A375 (cell line): ENCODE measurements around the gene DPH2. TPM values are rescaled to one million over a fixed set of nuclear protein-coding genes. Genes with fewer than 3 reads are reported as not detected.

Experiments used
- total RNA-seq: library from RNA; depleted of rRNA; stranded (reverse); fragments of >200 nt; shearing (Covaris generic); gene quantifications from 2 replicates; pipeline ENCODE4 v1.2.3, GENCODE V29; 2014; rRNA removed

The DPH2 gene, protein sequence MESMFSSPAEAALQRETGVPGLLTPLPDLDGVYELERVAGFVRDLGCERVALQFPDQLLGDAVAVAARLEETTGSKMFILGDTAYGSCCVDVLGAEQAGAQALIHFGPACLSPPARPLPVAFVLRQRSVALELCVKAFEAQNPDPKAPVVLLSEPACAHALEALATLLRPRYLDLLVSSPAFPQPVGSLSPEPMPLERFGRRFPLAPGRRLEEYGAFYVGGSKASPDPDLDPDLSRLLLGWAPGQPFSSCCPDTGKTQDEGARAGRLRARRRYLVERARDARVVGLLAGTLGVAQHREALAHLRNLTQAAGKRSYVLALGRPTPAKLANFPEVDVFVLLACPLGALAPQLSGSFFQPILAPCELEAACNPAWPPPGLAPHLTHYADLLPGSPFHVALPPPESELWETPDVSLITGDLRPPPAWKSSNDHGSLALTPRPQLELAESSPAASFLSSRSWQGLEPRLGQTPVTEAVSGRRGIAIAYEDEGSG
- total RNA-seq, result 67.6 and 71.5 TPM in 2 replicates

DNA sequence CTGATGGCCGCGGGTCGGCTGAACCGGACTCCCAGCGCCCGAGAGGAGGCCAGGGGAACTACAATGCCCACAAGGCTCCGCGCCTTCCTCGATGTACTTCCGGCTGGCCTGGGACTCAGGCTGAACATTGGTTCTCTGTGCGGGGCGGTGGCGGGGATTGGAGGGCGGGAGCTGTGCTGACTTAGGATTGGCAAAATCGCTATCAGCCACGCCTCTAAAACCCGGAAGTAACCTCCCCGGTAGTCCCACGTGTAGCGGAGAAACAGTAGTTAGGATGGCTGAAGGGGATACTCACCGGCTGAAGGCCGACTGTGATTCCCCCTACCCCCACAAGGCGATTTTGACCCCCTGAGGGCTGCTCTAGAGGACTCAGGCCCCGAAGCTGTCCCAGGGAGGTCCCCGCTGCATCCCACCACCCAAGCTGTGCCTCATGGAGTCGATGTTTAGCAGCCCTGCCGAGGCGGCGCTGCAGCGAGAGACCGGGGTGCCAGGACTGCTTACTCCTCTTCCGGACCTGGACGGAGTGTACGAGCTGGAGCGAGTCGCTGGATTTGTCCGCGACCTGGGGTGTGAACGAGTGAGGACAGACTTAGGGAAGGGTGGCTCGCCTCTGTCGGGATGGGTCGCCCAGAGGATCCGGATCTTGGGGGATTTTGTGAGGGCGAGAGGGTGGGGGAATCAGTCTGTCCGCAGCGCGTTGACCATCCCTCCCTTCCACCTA, at the start of gene DPH2:
Gene DPH2, plus strand, starts transcription at position 265 of the 721 bp plus-strand sequence. Its CDS starts 166 bp downstream, at position 431.

DNA sequence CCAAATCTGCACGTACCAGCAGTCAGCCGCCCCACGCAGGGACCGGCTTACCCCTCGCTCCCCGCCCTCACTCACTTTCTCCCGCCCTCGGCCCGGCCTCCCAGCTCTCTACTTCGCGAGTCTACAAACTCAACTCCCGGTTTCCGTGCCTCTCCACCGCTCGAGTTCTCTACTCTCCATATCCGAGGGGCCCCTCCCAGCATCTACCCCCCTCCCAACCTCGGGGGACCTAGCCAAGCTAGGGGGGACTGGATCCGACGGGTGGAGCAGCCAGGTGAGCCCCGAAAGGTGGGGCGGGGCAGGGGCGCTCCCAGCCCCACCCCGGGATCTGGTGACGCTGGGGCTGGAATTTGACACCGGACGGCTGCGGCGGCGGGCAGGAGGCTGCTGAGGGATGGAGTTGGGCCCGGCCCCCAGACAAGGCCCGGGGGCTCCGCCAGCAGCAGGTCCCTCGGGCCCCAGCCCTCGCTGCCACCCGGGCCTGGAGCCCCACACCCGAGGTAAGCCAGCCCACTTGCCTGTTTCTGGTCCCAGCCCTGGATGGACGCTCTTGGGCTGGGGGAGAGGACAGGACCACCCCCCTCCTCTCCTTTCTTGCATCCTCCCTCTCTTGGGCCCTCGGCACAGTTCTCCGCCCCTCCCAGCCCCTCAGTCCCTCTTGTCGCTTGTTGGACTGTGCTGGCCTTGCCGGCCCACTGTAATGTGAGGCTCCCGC, 36.3 kb upstream of the DPH2 start, which contains the start of gene ARTN:
Gene ARTN, plus strand, starts transcription at position 416 of the 715 bp plus-strand sequence. CDS start 1,856 bp downstream, outside the sequence.

DNA sequence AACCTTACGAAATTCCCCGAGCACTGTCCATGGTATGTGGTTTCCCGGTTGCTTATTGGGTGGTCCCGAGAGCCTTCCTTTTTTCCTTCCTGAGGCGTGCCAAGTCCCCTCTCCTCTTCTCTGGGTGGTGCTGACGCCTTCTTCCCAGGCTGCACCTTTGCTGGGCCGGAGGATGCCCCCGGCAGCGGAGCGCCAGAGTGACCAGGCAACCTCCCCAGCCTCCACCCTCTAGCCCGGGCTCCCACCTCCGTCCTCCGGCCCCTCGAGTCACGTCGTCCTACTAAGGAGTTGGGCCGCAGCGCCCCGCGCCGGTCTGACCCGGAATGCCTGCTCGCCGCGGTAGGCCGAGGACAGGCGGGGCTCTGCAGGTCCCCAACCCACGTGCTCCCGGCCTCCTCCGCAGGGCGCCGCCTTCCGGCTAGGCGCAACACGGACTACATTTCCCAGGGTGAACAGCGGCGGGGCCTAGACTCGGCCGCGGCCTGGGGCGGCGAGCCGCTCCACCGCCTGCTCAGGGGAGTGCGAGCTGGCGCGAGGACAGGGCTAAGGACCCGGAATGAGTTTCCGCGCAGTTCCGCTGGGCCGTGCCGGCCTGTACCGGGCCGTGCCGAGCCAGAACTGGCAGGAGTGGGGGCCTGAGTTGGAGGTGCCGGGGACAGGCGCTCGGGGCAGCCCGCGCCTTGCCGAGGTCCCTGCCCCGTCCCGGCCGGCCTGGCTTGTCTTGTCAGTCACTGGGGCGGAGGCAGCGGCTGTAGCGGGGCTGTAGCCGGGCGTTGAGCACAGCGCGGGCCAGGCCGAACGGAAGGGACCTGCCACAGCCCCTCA, 23.4 kb upstream of the DPH2 start, which contains the start of gene IPO13:
Gene IPO13, plus strand, starts transcription at position 715 of the 825 bp plus-strand sequence. CDS start 651 bp downstream, outside the sequence.

DNA sequence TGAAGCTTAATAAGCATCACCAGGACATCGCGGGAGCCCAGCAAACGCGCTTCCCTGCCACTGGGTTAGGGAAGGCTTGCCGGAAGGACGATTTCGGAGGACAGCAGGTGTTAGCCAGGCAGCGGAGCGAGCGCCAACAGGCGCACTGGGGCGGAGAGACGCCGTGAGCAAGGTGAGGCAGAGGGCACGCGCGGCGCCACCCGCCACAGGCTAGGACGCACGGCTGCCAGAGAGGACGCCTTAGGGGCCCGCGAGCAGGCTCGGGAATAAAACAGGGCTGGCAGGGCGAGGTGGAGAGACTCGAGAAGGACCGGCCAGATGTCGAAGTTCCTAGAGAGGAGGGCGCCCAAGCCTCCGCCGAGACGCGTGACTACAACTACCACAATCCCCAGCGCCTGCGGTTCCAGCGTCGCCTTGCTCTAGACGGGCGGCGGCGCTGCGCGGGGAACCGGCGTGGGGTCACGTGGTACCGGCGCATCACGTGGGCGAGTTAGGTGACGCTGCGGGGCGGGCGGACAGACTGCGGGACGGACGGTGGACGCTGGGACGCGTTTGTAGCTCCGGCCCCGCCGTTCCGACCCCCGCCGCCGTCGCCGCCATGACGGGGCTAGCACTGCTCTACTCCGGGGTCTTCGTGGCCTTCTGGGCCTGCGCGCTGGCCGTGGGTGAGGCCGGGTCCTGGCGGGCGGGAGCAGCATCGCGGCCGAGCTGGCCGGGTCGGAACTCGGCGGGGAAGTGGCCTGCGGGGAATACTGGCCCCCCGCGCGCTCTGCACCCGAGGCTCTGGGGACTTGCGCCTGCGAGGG, 4.8 kb downstream of the DPH2 start, which contains the start of gene ATP6V0B:
Gene ATP6V0B, plus strand, starts transcription at position 518 of the 806 bp plus-strand sequence. Its CDS starts 81 bp downstream, at position 599.

DNA sequence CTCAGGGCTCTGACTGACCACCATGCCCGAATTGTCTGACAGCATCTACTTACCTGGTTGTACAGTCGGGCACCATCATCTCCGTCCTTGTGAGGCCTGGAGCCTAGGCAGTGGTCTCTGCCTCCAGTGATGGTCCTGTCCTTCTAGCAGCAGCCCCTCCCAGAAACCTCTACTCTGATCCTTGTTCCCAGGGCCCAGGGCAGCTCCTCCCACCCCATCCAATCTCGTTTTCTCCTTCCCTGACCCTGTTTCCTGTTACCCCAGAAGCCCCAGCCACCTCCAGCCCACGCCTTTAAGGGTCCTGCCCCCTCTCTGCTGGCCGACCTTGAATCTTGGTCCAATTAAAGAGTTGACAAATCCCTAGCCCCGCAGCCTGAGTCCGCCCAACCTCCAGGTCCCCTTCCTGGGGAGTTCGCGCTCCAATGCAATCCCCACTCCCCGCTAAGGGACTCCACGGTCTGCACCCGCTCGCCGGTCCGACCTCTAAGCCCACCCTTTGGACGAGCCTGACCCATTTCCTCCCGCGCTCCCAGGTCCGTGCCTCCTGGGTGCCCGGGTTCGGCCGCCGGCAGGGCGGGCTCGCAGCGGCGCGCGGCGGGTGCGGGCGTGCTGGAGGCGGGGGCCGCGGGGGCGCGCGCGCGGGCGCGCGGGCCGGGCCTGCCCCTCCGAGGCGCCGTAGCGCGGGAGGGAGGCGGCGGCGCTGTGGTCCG, 8.9 kb downstream of the DPH2 start, which contains the start of gene B4GALT2:
Gene B4GALT2, plus strand, starts transcription at position 660 of the 710 bp plus-strand sequence. CDS start 1,951 bp downstream, outside the sequence.

DNA sequence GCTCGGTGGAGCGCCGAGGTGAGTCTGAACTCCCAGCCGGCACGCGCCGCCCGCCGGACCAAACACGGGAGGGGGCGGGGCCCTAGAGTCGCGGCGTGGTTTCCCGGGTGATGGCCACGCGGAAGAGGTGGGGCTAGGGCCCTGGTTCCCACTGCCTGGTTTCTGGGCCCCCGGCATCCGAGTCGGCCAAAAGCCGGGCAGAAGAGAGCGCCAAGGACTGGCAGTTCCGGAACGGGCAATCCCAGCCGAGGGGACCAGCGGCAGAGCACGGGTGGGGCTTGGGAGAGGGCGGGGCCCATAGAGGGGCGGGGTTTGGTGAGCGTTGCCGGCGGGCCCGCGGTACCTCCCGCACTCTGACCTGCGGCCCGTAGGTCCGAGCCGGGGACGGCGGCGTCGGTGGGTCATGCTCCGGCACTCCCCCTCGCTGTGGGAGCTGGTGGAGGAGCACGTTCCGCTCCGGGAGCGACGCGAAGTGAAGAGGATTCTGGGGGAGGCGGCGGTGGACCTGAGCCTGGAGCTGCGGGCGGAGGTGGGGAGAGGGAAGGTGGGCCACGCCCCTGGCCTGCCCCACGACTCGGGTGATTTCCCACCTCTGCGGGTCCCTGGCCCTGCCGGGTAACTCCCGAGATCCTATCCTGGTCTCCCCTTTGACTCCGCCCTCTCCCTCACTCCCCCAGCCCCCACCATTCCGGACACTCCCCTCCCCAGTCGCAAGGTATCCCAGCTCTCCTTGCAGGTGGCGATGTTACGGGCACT, 21.8 kb downstream of the DPH2 start, which contains the start of gene CCDC24:
Gene CCDC24, plus strand, starts transcription at position 124 of the 756 bp plus-strand sequence. Its CDS starts 280 bp downstream, at position 404.

Other genes starting within 250 kb of the DPH2 start
- 0.34 and 1.4 TPM in 2 replicates for gene ARTN, start 36.2 kb upstream of the DPH2 start, total RNA-seq
- gene IPO13, start 23.1 kb upstream of the DPH2 start, total RNA-seq, result 17.7 and 20.1 TPM in 2 replicates
- gene ATP6V0B, start 5.0 kb downstream of the DPH2 start, total RNA-seq, result 152 and 172 TPM in 2 replicates
- gene B4GALT2, start 9.2 kb downstream of the DPH2 start, total RNA-seq, result 76.8 and 82.3 TPM in 2 replicates
- 6.8 and 6.9 TPM in 2 replicates for gene CCDC24, start 21.6 kb downstream of the DPH2 start, total RNA-seq
- 15.0 and 17.3 TPM in 2 replicates for gene SLC6A9, start 61.5 kb downstream of the DPH2 start, total RNA-seq
- 0.21 and 0.34 TPM in 2 replicates for gene KLF17, start 148.8 kb downstream of the DPH2 start, total RNA-seq
- gene KLF18, start 171.6 kb downstream of the DPH2 start, total RNA-seq, result not detected in 2 replicates
- 27.5 and 39.8 TPM in 2 replicates for gene DMAP1, start 243.5 kb downstream of the DPH2 start, total RNA-seq